NCI-H1417 treated with DMSO at 0.1 percent for 48 hours (cell line): Measurements from ENCODE around the gene CSTB.

ENCODE experiments used
- DNase-seq: peaks from one replicate; lab custom pipeline; 2025; lab: John Stamatoyannopoulos, UW

The CSTB gene

GRCh38 chr21:43767984-43768867 lies 7.9 kb downstream of the CSTB start:
- no peak for DNase-seq

- no peak for DNase-seq
These were observed 8.6 kb downstream of the CSTB start for GRCh38 chr21:43767498-43767983.

GRCh38 chr21:43766734-43767497 lies 9.2 kb downstream of the CSTB start:
- no peak for DNase-seq

- DNase-seq: no peak
These were observed 11.3 kb downstream of the CSTB start for GRCh38 chr21:43764576-43765495.

- DNase-seq: no peak
These were observed 12.1 kb downstream of the CSTB start for GRCh38 chr21:43763901-43764523.

GRCh38 chr21:43762303-43763128 lies 13.6 kb downstream of the CSTB start:
- DNase-seq: no peak

GRCh38 chr21:43761886-43762285 lies 14.2 kb downstream of the CSTB start:
- DNase-seq: no peak

- no peak for DNase-seq
These were observed 15.6 kb downstream of the CSTB start for GRCh38 chr21:43760391-43760958.

- no peak for DNase-seq
These were observed 16.5 kb downstream of the CSTB start for GRCh38 chr21:43759651-43760050.

- no peak for DNase-seq
These were observed 17.3 kb downstream of the CSTB start for GRCh38 chr21:43758811-43759210.

- no peak for DNase-seq
These were observed 17.9 kb downstream of the CSTB start for GRCh38 chr21:43758111-43758641.

GRCh38 chr21:43757601-43758000 lies 18.5 kb downstream of the CSTB start:
- DNase-seq: no peak

- DNase-seq: no peak
These were observed 20.1 kb downstream of the CSTB start for GRCh38 chr21:43755820-43756594.

GRCh38 chr21:43754948-43755781 lies 20.9 kb downstream of the CSTB start:
- DNase-seq: no peak

- DNase-seq: no peak
These were observed 22.7 kb downstream of the CSTB start for GRCh38 chr21:43753439-43753799.

- no peak for DNase-seq
These were observed 23.2 kb downstream of the CSTB start for GRCh38 chr21:43752758-43753438.

- no peak for DNase-seq
These were observed 24.0 kb downstream of the CSTB start for GRCh38 chr21:43751955-43752591.
